SKM-1 treated with dmso at 0.1 percent for 144 hours (cell line): ENCODE results near the gene C1orf21.

Experiments
- DNase-seq: peaks from one replicate; lab custom pipeline; 2025; ENCODE audit not compliant: unreplicated experiment; lab: John Stamatoyannopoulos, UW

Gene C1orf21

GRCh38 chr1:184623404-184623803 is 236.6 kb downstream of the C1orf21 start:
- DNase-seq, result no peak

- DNase-seq, result no peak
Observed at GRCh38 chr1:184624051-184624450, 237.2 kb downstream of the C1orf21 start.

- no peak for DNase-seq
Observed at GRCh38 chr1:184624626-184625025, 237.8 kb downstream of the C1orf21 start.

GRCh38 chr1:184625271-184625670 is 238.4 kb downstream of the C1orf21 start:
- no peak for DNase-seq

- DNase-seq, result no peak
Observed at GRCh38 chr1:184626076-184627006, 239.5 kb downstream of the C1orf21 start.

- DNase-seq, result no peak
Observed at GRCh38 chr1:184627007-184627341, 240.1 kb downstream of the C1orf21 start.

GRCh38 chr1:184629266-184629665 is 242.4 kb downstream of the C1orf21 start:
- DNase-seq, result no peak

GRCh38 chr1:184630679-184631060 is 243.8 kb downstream of the C1orf21 start:
- DNase-seq, result no peak

- no peak for DNase-seq
Observed at GRCh38 chr1:184632415-184633175, 245.8 kb downstream of the C1orf21 start.

- no peak for DNase-seq
Observed at GRCh38 chr1:184633785-184634184, 247.0 kb downstream of the C1orf21 start.

- DNase-seq, result no peak
Observed at GRCh38 chr1:184634296-184634695, 247.5 kb downstream of the C1orf21 start.

GRCh38 chr1:184635347-184635979 is 248.6 kb downstream of the C1orf21 start:
- DNase-seq, result no peak

GRCh38 chr1:184635980-184636431 is 249.2 kb downstream of the C1orf21 start:
- DNase-seq, result no peak

GRCh38 chr1:184637664-184638240 is 250.9 kb downstream of the C1orf21 start:
- peak; percentile 56 for DNase-seq

GRCh38 chr1:184639205-184639604 is 252.4 kb downstream of the C1orf21 start:
- no peak for DNase-seq

- no peak for DNase-seq
Observed at GRCh38 chr1:184640505-184640904, 253.7 kb downstream of the C1orf21 start.

- no peak for DNase-seq
Observed at GRCh38 chr1:184641894-184642293, 255.1 kb downstream of the C1orf21 start.

- no peak for DNase-seq
Observed at GRCh38 chr1:184643661-184644060, 256.8 kb downstream of the C1orf21 start.

GRCh38 chr1:184644771-184645170 is 257.9 kb downstream of the C1orf21 start:
- DNase-seq, result no peak

GRCh38 chr1:184646178-184646701 is 259.4 kb downstream of the C1orf21 start:
- DNase-seq, result no peak

- no peak for DNase-seq
Observed at GRCh38 chr1:184646824-184647223, 260.0 kb downstream of the C1orf21 start.
